ENCODE measurements around the gene NAT14. TPM values are rescaled to one million over a fixed set of nuclear protein-coding genes. Genes with fewer than 3 reads are reported as not detected.

Gene NAT14
- total RNA-seq, 2 donors from 2014 or later: 4.9 to 7.7 TPM

DNA sequence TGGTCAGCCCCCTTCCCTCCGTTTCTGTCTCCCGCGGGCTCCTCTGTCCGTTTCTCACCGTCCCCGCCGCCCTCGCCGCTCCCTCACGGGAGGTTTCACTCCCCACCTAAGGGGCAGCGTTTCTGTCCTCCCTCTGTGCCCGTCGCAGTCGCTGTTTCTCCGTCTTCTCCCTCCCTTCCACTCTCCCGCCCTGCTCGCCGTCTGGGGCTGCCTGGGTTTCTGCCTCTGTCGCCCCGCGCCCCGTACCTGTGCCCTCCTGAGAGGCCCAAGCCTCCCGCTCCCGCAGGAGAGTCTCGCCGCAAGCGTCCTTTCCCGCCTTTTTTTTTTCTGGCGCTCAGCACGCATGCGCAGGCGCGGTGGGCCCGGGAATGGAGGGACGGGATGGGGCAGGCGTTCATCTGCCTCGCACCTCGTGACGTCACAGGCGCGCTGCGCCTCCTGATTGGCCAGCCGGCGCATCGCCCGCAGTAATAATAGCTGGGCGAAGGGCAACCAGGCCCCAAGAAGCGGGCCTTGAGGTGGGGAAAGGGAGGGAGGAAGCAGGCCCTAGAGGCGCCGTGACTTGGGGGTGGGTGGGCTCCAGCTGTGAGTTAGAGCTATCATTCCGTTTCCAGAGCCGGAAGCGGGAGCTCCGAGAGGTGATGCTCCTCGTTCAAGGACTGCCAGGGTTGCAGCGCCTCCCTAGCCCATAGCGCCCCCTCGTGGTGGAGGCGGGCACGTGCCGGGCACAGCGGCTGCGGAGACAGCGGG is 18.7 kb downstream of the NAT14 start:
- intact Hi-C loops (cut with DNase I): loop anchor here (2.0 to 5.0 kb wide), 2 partner anchors 36 to 363 kb away; no protein-coding TSS in a partner anchor
- Histone ChIP-seq H3K9ac (ENCODE audit: low read depth in 2 of 2, low read length in 2 of 2) (peak overlapping the region in 1 of 2 donors; percentile 24), H3K9me3 (no peaks in the 10 kb centered on the region), H3K27me3 (no peaks in the 10 kb centered on the region), H3K4me1 (no peaks in the 10 kb centered on the region), H3K4me3 (peak overlapping the region; percentile 31), H3K27ac (peak overlapping the region; percentile 23), H3K36me3 (no peaks in the 10 kb centered on the region)
- DNase-seq: peak; percentile 86
- TF ChIP-seq, protein P1, sequence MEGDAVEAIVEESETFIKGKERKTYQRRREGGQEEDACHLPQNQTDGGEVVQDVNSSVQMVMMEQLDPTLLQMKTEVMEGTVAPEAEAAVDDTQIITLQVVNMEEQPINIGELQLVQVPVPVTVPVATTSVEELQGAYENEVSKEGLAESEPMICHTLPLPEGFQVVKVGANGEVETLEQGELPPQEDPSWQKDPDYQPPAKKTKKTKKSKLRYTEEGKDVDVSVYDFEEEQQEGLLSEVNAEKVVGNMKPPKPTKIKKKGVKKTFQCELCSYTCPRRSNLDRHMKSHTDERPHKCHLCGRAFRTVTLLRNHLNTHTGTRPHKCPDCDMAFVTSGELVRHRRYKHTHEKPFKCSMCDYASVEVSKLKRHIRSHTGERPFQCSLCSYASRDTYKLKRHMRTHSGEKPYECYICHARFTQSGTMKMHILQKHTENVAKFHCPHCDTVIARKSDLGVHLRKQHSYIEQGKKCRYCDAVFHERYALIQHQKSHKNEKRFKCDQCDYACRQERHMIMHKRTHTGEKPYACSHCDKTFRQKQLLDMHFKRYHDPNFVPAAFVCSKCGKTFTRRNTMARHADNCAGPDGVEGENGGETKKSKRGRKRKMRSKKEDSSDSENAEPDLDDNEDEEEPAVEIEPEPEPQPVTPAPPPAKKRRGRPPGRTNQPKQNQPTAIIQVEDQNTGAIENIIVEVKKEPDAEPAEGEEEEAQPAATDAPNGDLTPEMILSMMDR (IDR thresholded peaks at IDR 0.05): peak; percentile 98

DNA sequence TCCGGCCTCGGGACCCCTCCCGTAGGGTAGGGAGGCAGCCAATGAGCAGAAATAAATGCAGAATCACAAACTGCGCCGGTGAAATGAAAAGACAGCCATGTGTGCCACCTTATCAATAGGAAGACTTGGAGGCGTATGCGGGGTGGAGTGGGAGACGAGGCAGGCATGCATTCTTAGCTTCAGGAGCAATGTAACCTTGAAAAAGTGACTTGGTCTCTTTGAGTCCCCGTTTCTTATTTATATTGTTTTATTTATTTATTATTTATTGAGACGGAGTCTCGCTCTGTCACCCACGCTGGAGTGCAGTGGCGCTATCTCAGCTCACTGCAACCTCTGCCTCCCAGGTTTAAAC is 19.2 kb downstream of the NAT14 start:
- Histone ChIP-seq H3K36me3 (no peaks in the 10 kb centered on the region), H3K9ac (ENCODE audit: low read depth in 2 of 2, low read length in 2 of 2) (peak overlapping the region in 1 of 2 donors; percentile 12), H3K27me3 (no peaks in the 10 kb centered on the region), H3K9me3 (no peaks in the 10 kb centered on the region), H3K4me3 (peak overlapping the region; percentile 31), H3K27ac (no peak overlapping the region), H3K4me1 (no peaks in the 10 kb centered on the region)
- intact Hi-C loops (cut with DNase I): loop anchor here (2.0 to 5.0 kb wide), 2 partner anchors 37 to 363 kb away; no protein-coding TSS in a partner anchor
- TF ChIP-seq, protein P1 (IDR thresholded peaks at IDR 0.05): no peak
- no peak for DNase-seq

DNA sequence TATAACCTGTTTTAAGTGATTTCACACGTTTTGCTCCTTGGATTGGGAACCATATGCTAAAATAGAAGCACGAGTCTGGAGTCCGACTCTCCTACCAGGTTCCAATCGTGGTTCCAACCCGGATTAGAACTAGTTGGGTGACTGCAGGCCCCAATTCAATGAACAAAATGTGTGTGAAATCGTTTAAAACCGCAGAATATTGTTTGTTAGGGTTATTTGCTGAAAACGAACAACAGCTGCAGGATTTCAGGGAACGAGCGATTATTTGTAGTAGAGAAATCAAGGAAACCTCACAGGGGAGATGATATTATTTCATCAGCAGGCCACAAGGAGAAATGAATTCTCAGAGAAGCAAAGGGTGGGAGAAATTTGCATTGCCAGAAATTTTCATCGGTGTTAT is 20.0 kb downstream of the NAT14 start:
- Histone ChIP-seq H3K27me3 (no peaks in the 10 kb centered on the region), H3K27ac (no peak overlapping the region), H3K36me3 (no peaks in the 10 kb centered on the region), H3K4me1 (no peaks in the 10 kb centered on the region), H3K9me3 (no peaks in the 10 kb centered on the region), H3K9ac (ENCODE audit: low read depth in 2 of 2, low read length in 2 of 2) (no peak overlapping the region), H3K4me3 (no peak overlapping the region)
- no peak for DNase-seq
- TF ChIP-seq, protein P1 (IDR thresholded peaks at IDR 0.05): no peak
- intact Hi-C loops (cut with DNase I): loop anchor here (2.0 to 5.0 kb wide), 2 partner anchors 38 to 364 kb away; no protein-coding TSS in a partner anchor

DNA sequence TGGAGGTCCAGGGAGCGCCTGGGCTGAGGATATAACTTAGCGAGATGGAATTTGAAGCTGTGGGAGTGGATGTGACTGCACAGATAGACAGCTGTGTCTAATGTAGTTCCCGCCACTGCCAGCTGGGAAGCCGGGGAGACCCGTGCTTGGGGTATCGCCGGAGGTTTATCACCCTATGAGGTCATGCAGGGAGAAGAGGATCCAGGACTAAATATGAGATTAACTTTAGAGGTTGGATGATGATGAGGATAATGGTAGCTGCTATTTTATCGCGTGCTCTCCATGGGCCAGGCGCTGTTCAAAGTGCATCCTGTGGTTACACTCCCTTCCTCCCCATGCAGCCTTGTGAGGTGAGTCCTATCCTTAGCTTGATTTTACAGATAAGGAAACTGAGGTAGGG is 23.1 kb downstream of the NAT14 start:
- Histone ChIP-seq H3K27ac (no peak overlapping the region), H3K4me1 (no peaks in the 10 kb centered on the region), H3K27me3 (no peaks in the 10 kb centered on the region), H3K9me3 (no peaks in the 10 kb centered on the region), H3K9ac (ENCODE audit: low read depth in 2 of 2, low read length in 2 of 2) (no peak overlapping the region), H3K4me3 (no peak overlapping the region), H3K36me3 (no peaks in the 10 kb centered on the region)
- intact Hi-C loops (cut with DNase I): no loop called here
- TF ChIP-seq, protein P1 (IDR thresholded peaks at IDR 0.05): no peak
- no peak for DNase-seq

DNA sequence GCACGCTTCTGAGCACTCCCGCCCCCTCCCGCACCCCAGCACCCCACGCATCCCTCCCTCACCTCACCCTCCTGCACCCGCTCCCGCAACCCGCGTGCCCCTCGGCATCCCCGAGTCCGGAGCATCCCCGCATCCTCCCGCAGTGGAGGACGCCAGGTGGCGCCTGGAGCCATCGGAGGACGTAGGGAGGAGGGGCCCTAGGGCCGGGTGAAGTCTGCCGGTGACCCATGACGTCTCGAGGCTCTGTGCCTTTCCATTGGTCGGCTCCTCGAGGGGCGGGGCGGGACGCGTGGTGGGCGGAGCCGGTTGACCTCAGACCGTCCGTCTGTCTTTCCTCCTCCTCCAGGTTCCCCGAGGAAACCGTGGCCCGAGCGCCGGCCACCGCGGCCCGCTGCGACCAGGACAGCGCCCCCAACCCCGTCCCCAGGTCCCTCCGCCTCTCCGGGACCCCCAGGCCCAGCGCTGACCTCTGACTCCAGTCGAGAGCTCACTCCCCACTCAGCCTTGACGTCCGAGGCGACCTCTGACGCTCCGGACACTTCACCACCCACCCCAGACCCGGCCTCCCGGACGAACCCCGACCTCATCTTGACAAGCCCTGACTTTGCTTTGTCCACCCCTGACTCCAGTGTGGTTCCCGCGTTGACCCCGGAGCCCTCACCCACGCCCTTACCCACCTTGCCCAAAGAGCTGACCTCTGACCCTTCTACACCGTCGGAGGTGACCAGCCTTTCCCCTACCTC is 32.1 kb downstream of the NAT14 start:
- no peaks in the 10 kb centered on the region for H3K9me3 ChIP-seq
- no peaks in the 10 kb centered on the region for H3K27me3 ChIP-seq
- H3K4me3 ChIP-seq: peak overlapping the region; percentile 37
- intact Hi-C loops (cut with DNase I): loop anchor here (2.0 to 5.0 kb wide), 2 partner anchors 90 to 114 kb away; partner anchors contain the start of gene ZNF865
- H3K9ac ChIP-seq (ENCODE audit: low read depth in 2 of 2, low read length in 2 of 2): peak overlapping the region; percentile 80 to 89
- TF ChIP-seq, protein P1 (IDR thresholded peaks at IDR 0.05): peak; percentile 64
- DNase-seq: peak; percentile 96
- no peaks in the 10 kb centered on the region for H3K36me3 ChIP-seq
- H3K4me1 ChIP-seq: no peaks in the 10 kb centered on the region
- peak overlapping the region; percentile 36 for H3K27ac ChIP-seq

Data from colonic mucosa (tissue), 4 donors.